T1000 (cell line): ENCODE data around the gene INTS14.

Experiments used
- DNase-seq: peaks from one replicate; lab custom pipeline; 2025; ENCODE audit warnings: mixed read lengths; lab: John Stamatoyannopoulos, UW

Gene INTS14

GRCh38 chr15:65530318-65531111, 80.4 kb downstream of the INTS14 start, which contains the start of gene HACD3:
Gene HACD3 (plus strand): TSS chr15:65530463. CDS start chr15:65530632, 169 bp downstream.
- DNase-seq: peak; percentile 77

GRCh38 chr15:65529762-65530317, 81.1 kb downstream of the INTS14 start:
- no peak for DNase-seq
